Measurements from ENCODE around the gene KHDC4. TPM values are rescaled to one million over a fixed set of nuclear protein-coding genes. Genes with fewer than 3 reads are reported as not detected.
A peak's percentile ranks its signal among the peaks of the same experiment; 100 is the strongest.

Gene KHDC4
- total RNA-seq, 1 donor from 2014 or later = 47.6 TPM

GRCh38 chr1:155954645-155955044 lies 20.4 kb upstream of the KHDC4 start:
- Histone ChIP-seq H3K4me3 (no peak overlapping the region), H3K27me3 (no peaks in the 10 kb centered on the region), H3K9me3 (no peaks in the 10 kb centered on the region), H3K36me3 (peaks cover 10 to 93% of the 10 kb centered on the region in 2 donors), H3K27ac (no peak overlapping the region), H3K4me1 (no peaks in the 10 kb centered on the region)
- TF ChIP-seq POLR2A (IDR thresholded peaks at IDR 0.05) (no peak), POLR2AphosphoS5 (IDR thresholded peaks at IDR 0.05; ENCODE audit: insufficient read depth in 1 of 2, low read depth in 1 of 2) (no peak), CTCF (IDR thresholded peaks at IDR 0.05) (no peak)
- intact Hi-C loops (cut with DNase I) = no loop called here
- no peak for DNase-seq (ENCODE audit: extremely low spot score in 2 of 2)

- no peak overlapping the region for H3K27ac ChIP-seq
- H3K4me3 ChIP-seq = no peak overlapping the region
- peaks cover 10 to 95% of the 10 kb centered on the region in 2 donors for H3K36me3 ChIP-seq
- no peak for DNase-seq (ENCODE audit: extremely low spot score in 2 of 2)
- intact Hi-C loops (cut with DNase I) = no loop called here
- H3K27me3 ChIP-seq = no peaks in the 10 kb centered on the region
- no peak for TF ChIP-seq POLR2A (IDR thresholded peaks at IDR 0.05)
- no peak for TF ChIP-seq POLR2AphosphoS5 (IDR thresholded peaks at IDR 0.05; ENCODE audit: insufficient read depth in 1 of 2, low read depth in 1 of 2)
- TF ChIP-seq CTCF (IDR thresholded peaks at IDR 0.05) = no peak
- no peaks in the 10 kb centered on the region for H3K9me3 ChIP-seq
- no peaks in the 10 kb centered on the region for H3K4me1 ChIP-seq
Observed at GRCh38 chr1:155952505-155952890, 18.3 kb upstream of the KHDC4 start.

GRCh38 chr1:155951753-155952504 lies 17.7 kb upstream of the KHDC4 start:
- H3K27ac ChIP-seq = no peak overlapping the region
- no peak overlapping the region for H3K4me3 ChIP-seq
- peak in 1 of 2 donors; percentile 6 for TF ChIP-seq POLR2AphosphoS5 (IDR thresholded peaks at IDR 0.05; ENCODE audit: insufficient read depth in 1 of 2, low read depth in 1 of 2)
- TF ChIP-seq POLR2A (IDR thresholded peaks at IDR 0.05) = no peak
- no peaks in the 10 kb centered on the region for H3K9me3 ChIP-seq
- H3K4me1 ChIP-seq = no peaks in the 10 kb centered on the region
- peaks cover 7 to 93% of the 10 kb centered on the region in 2 donors for H3K36me3 ChIP-seq
- intact Hi-C loops (cut with DNase I) = no loop called here
- no peaks in the 10 kb centered on the region for H3K27me3 ChIP-seq
- DNase-seq (ENCODE audit: extremely low spot score in 2 of 2) = no peak

- DNase-seq (ENCODE audit: extremely low spot score in 2 of 2) = no peak
- no peak overlapping the region for H3K4me3 ChIP-seq
- no peaks in the 10 kb centered on the region for H3K4me1 ChIP-seq
- intact Hi-C loops (cut with DNase I) = no loop called here
- H3K27ac ChIP-seq = no peak overlapping the region
- peaks cover 3 to 82% of the 10 kb centered on the region in 2 donors for H3K36me3 ChIP-seq
- no peaks in the 10 kb centered on the region for H3K27me3 ChIP-seq
- TF ChIP-seq CTCF (IDR thresholded peaks at IDR 0.05) = no peak
- TF ChIP-seq POLR2AphosphoS5 (IDR thresholded peaks at IDR 0.05; ENCODE audit: insufficient read depth in 1 of 2, low read depth in 1 of 2) = no peak
- no peak for TF ChIP-seq POLR2A (IDR thresholded peaks at IDR 0.05)
- H3K9me3 ChIP-seq = no peaks in the 10 kb centered on the region
Observed at GRCh38 chr1:155950829-155951228, 16.6 kb upstream of the KHDC4 start.

- H3K4me1 ChIP-seq = peaks cover 9% of the 10 kb centered on the region
- TF ChIP-seq POLR2AphosphoS5 (IDR thresholded peaks at IDR 0.05; ENCODE audit: insufficient read depth in 1 of 2, low read depth in 1 of 2) = no peak
- TF ChIP-seq CTCF (IDR thresholded peaks at IDR 0.05) = no peak
- no peak for TF ChIP-seq POLR2A (IDR thresholded peaks at IDR 0.05)
- peaks cover 0 to 55% of the 10 kb centered on the region in 2 donors for H3K36me3 ChIP-seq
- no peak overlapping the region for H3K27ac ChIP-seq
- no peak for DNase-seq (ENCODE audit: extremely low spot score in 2 of 2)
- no peaks in the 10 kb centered on the region for H3K27me3 ChIP-seq
- H3K9me3 ChIP-seq = no peaks in the 10 kb centered on the region
- intact Hi-C loops (cut with DNase I) = no loop called here
- H3K4me3 ChIP-seq = no peak overlapping the region
Observed at GRCh38 chr1:155947741-155948140, 13.5 kb upstream of the KHDC4 start.

Measured in vagina (tissue), 2 donors.